GM18520 (cell line): ENCODE measurements around the gene ANXA2R.
"Not testable (repeated sequence)": the region's sequence is repeated elsewhere in the genome, so short reads cannot be mapped to it uniquely, and the experiment has no call there.

ENCODE experiments used
- ATAC-seq: cut with Tn5 transposase; IDR thresholded peaks from one replicate; pipeline ENCODE4 v1.9.1; 2021; ENCODE audit not compliant: unreplicated experiment

ANXA2R gene, protein sequence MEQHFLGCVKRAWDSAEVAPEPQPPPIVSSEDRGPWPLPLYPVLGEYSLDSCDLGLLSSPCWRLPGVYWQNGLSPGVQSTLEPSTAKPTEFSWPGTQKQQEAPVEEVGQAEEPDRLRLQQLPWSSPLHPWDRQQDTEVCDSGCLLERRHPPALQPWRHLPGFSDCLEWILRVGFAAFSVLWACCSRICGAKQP

DNA sequence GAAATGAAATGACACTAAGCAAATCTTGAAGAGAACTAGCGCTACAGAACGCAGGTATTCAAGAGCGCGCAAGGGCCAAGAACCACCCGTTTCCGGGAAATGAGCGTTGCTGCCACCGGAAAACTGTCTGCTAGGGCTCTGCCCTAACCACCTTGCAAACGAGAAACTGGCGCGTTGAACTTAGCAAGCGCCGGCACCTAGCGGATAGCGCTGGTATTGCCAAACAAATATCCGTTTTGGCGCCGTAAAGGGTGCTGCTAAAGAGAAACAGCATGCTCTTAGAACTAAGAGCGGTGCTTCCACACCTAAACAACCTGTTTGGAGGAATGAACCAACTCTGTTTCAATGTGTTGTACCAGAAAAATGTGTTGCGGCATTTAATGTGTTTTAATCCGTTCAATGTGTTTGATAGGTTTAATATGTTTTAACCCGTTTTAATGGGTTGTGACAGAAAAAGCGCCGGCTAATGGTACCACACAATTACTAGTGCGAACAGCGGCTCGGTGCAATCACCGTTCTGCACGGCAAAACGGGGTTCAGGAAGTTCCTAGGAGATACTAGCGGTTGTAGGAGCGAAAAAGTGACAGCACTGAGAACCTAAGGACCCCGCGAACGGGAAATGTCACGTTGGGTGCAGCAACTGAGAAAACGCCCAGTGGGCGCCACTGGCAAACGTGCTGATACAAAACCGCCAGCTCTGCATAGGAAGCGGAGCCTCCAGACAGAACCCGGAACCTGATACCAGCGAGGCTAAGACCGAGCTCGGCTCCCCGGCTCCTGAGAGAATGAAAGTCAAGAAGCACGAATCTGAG, at the start of gene ANXA2R:
ANXA2R (minus strand) TSS at position 33 of the 812 bp plus-strand sequence. CDS start 273 bp downstream, outside the sequence.
- peak; percentile 37 for ATAC-seq

DNA sequence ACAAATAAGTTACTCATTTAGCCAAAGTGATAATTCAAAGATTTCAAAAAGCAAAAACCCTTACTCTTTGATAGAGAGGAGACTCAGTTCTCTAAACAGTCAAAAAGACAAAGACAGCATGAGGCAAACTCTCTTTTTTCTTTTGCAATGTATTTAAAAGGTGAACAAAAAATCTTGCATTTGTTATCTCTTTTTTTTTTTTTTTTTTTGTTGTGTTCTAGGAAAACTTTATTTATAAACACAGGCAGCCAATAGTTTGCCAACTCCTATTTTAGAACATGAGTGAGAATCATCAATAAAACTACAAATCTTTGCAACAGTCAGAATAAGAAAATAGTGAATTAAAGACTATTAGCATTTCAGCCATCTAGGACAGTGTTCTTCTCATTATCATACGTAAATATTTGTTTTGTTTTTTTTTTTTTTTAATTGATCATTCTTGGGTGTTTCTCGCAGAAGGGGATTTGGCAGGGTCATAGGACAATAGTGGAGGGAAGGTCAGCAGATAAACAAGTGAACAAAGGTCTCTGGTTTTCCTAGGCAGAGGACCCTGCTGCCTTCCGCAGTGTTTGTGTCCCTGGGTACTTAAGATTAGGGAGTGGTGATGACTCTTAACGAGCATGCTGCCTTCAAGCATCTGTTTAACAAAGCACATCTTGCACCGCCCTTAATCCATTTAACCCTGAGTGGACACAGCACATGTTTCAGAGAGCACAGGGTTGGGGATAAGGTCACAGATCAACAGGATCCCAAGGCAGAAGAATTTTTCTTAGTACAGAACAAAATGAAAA, 46.2 kb upstream of the ANXA2R start:
- not testable (repeated sequence) for ATAC-seq

- no peak for ATAC-seq
Measured at GRCh38 chr5:43085453-43085852, 45.3 kb upstream of the ANXA2R start.

- ATAC-seq: not testable (repeated sequence)
Measured at GRCh38 chr5:43084468-43084867, 44.3 kb upstream of the ANXA2R start.

GRCh38 chr5:43081345-43081744, 41.2 kb upstream of the ANXA2R start:
- not testable (repeated sequence) for ATAC-seq

DNA sequence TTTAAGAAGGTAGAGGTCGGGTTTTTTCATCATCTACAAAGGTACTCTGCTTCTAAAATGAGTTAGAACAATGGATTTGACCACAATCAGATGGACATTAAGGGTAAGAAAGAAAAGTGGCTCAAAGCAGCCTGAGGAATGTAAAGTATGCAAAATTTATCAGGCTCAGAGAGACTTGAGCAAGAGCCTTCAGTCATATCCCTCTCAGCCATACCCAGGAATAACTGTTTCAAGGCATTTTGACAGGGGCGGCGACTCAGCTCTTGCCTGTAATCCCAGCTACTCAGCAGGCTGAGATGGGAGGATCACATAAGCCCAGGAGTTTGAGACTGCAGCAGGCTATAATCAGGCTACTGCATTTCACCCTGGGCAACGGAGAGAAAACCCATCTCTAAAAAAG, 38.8 kb upstream of the ANXA2R start:
- no peak for ATAC-seq

DNA sequence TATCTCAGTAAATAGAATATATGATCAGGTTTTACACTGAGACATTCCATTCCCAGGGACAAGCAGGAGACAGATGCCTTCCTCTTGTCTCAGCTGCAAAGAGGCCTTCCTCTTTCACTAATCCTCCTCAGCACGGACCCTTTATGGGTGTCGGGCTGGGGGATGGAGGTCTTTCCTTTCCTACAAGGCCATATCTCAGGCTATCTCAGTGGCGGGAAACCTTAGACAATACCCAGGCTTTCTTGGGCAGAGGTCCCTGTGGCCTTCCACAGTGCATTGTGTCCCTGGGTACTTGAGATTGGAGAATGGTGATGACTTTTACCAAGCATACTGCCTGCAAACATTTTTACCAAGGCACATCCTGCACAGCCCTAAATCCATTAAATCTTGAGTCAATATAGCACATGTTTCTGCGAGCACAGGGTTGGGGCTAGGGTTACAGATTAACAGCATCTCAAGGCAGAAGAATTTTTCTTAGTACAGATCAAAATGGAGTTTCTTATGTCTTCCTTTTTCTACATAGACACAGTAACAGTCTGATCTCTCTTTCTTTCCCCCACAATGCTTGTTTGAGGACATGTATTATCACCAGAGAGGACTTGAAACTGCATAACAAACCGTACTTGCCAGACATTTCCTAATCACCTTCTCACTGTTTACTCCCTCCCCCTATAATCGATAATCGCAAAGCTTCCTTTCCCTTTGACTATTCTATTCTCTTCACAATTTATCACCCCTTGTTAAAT, 37.5 kb upstream of the ANXA2R start:
- ATAC-seq: not testable (repeated sequence)

DNA sequence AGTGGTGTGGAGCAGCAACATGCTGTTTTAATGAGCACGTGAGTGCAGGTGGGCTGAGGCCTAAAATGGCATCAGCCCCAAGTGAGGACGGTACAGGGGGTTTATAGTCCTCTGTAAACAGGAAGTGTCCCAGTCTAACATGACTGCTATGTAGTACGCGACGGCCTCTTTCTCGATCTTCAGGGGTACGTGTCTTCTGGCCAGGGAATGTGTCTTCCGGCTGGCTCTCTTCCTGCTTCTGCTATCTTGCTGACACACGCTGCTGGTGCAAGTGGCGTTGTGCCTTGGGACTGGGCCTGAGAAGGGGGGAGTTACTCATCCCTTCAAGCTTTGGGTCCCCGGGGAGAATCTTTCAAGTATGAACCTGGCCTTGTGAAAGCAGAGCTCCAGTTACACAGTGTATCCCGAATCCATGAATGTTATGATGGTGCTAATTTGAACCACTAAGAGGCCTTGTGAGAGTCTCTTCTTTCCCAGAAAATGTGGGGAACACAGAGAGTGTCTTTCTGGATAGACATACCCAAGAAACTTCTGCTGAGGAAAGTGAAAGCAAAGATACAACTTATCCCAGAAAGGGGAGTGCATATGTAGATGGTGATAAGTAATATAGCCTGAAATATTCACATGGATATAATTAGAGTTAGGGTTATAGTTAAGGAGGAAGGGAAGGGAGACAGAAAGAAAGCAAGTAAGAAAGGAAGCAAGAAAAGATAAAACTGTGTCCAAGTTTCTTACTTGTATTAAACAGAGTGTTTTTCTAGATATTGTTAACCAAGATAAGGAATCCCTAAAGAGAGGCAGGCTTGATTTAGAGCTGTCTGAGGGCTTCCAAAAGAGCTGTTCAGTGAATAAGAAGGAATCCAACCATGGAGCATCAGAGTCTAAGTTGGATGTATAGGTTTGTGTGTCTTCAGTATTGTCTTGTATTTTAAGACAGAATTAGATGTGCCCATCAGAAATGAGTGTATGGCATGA, 35.5 kb upstream of the ANXA2R start:
- no peak for ATAC-seq

DNA sequence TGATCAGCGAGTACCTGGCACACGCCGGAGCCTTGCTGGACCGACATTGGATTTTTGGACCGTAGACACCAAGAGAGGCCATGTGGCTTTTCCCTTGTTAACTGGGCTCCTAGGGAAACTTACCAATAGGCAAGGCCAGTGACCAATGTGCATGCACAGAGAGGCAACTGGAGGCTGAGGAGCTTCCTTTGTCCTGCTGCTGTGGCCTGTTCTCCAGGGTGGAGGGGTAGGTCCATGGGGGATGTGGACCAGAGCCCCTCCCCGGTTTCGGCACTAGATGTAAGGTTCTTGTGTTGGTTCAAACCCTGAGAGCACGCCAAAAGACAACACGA, 34.8 kb upstream of the ANXA2R start:
- no peak for ATAC-seq

DNA sequence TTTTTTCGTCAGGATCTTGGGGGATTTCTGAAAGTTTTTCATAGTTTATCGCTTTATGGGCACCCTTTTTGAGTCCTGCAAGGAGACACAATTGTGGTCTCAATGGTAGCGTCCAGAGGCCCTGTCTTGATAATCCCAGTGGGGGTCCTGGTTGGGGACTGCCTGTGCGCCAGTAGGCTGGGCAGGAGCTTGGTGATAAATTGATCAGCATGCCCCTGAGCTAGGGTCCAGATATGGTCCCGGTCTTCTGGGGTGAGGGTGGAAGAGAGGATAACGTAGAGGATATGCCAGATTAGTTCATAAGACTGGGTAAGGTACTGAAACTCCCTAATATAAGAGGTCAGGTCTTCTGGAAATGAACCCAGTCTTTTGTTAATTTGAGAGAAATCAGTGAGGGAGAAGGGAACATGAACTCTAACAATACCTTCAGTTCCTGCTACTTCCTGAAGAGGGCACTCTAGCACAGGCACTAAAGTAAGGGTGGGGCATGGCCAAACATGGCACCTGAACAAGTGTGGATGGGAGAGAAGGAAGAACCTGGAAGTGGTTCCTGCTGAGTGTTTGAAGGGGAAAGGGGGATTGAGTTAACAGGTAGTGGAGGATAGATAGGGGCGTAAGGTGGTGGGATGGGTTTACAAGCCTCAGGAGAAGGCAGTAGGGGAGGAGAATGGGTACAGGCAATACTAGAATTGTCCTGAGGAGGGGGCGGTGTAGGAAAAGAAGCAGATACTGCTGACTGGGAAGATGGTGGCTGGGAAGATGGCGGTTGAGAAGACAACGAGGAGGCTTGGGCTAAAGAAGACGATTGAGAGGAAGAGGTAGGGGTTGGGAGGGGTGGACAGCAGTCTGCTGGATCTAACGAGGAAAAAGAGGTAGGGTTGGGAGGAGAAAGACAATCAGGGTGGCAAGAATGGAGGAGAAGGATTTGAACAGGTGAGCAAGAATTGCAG, 33.8 kb upstream of the ANXA2R start:
- no peak for ATAC-seq

- ATAC-seq: not testable (repeated sequence)
Measured at GRCh38 chr5:43069401-43069720, 29.2 kb upstream of the ANXA2R start.

DNA sequence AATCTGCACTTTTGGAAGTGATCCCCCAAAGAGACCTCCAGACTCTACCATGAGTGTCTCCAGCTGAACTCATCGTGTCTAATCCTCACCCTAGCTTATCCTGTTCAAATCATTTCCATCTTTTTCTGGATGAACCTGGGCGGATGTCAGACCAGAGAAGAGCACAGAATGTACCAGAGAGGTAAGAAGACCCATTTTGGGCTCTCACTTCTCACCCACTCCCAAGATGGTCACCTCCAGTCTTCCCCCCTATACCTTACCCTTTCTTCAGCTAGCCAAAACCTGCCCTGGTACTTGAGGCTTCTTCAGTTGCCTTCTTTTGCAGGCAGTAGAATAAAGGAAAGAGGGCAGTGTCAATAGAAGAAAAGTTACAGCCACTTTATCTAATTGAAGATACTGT, 27.9 kb upstream of the ANXA2R start:
- no peak for ATAC-seq

DNA sequence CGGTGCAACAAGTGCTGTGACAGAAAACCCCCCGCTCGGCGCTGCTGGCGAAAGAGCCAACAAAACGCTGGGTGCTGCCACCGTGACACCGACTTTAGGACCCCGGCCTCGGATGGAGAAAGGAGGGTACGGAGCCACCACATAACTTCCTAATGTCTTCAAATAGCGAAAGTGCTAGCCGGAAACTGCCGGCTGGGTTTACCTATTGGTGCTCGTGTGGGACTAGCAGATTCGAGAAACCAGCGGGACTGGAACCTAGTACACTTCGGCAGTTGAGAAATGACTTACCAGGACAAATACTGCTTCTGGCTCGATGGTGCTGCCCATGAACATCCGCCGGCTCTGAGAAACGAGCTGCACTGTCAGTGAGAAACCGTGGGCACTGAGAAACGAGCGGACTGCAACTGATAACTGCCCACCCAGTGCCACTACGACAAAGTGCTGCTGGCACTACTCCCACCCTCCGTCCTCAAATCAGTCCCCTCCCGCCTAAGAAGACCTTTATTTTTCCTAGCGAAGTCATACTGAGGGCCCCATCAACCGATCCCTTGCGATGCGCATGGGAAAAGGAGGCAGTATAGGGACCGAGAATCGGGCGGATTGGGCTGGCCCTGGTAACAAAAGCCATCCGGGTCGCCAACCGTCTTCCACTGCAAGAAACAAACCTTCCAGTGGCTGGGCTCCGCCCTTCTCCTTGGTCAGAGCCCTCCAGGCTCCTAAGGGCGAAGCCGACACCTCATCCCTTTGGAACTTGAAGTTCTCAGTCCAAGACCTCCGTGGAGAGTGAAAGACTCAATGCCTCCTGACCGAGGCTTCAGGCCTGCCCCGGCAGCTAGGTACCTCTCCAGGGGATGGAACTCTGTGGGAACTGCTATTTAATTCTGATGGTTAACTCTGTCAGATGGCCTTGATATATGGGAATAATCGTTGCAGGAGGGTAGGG, 27.0 kb upstream of the ANXA2R start:
- peak; percentile 33 for ATAC-seq

GRCh38 chr5:43065948-43066798, 26.1 kb upstream of the ANXA2R start:
- peak; percentile 23 for ATAC-seq

- no peak for ATAC-seq
Measured at GRCh38 chr5:43065387-43065947, 25.3 kb upstream of the ANXA2R start.

DNA sequence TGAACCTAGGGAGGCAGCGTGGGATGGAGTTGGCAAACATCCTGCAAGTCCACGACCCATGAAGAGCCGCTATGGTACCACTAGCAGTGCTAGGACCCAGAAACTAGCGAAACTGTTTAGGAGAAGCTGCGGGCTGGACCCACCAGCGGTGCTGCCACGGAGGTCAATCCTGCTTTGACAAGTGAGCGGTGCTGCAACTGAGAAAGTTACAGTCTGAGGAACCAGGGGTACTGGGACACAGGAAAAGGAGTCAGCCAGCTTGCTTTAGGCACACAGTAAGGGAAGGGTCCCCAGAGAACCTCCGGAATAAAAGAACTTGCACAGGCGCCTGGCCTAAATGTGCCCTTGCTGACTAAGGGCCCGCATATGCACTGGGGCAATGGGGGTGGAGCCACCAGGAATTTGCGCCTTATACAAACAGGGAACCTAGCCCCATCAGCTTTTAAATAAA, 23.6 kb upstream of the ANXA2R start:
- no peak for ATAC-seq
